ENCODE measurements around the gene KRTAP22-2. TPM values are rescaled to one million over a fixed set of nuclear protein-coding genes. Genes with fewer than 3 reads are reported as not detected.

Gene KRTAP22-2
- total RNA-seq, 1 experiment from 2014 or later: not detected

- no peak for DNase-seq (ENCODE audit: low read depth)
Measured at GRCh38 chr21:30563072-30563471, 27.1 kb downstream of the KRTAP22-2 start.

GRCh38 chr21:30561957-30562356, 28.2 kb downstream of the KRTAP22-2 start:
- no peak for DNase-seq (ENCODE audit: low read depth)

GRCh38 chr21:30561264-30561895, 28.8 kb downstream of the KRTAP22-2 start, which contains the start of gene KRTAP19-7:
KRTAP19-7 (minus strand) TSS chr21:30561314; CDS start chr21:30561289, 25 bp downstream.
- DNase-seq (ENCODE audit: low read depth): no peak

- DNase-seq (ENCODE audit: low read depth): no peak
Measured at GRCh38 chr21:30555095-30555494, 35.1 kb downstream of the KRTAP22-2 start.

- no peak for DNase-seq (ENCODE audit: low read depth)
Measured at GRCh38 chr21:30552782-30553181, 37.4 kb downstream of the KRTAP22-2 start.

- DNase-seq (ENCODE audit: low read depth): no peak
Measured at GRCh38 chr21:30541764-30542163, 48.4 kb downstream of the KRTAP22-2 start, which contains the start of gene KRTAP19-6. KRTAP19-6 (minus strand) TSS chr21:30541864; CDS start chr21:30541833, 31 bp downstream.

Other genes starting within 250 kb of the KRTAP22-2 start
- not detected in 2 replicates for gene KRTAP23-1, start 241.8 kb downstream of the KRTAP22-2 start, total RNA-seq (2014; rRNA removed; shearing (Covaris generic))
- gene KRTAP13-2, start 218.1 kb downstream of the KRTAP22-2 start, total RNA-seq (2014; rRNA removed; shearing (Covaris generic)): not detected in 2 replicates
- gene KRTAP13-1, start 194.4 kb downstream of the KRTAP22-2 start, total RNA-seq (2014; rRNA removed; shearing (Covaris generic)): not detected in 2 replicates
- not detected in 2 replicates for gene KRTAP13-3, start 164.5 kb downstream of the KRTAP22-2 start, total RNA-seq (2014; rRNA removed; shearing (Covaris generic))
- not detected in 2 replicates for gene KRTAP13-4, start 160.2 kb downstream of the KRTAP22-2 start, total RNA-seq (2014; rRNA removed; shearing (Covaris generic))
- gene KRTAP15-1, start 150.1 kb downstream of the KRTAP22-2 start, total RNA-seq (2014; rRNA removed; shearing (Covaris generic)): not detected in 2 replicates
- gene KRTAP19-1, start 110.0 kb downstream of the KRTAP22-2 start, total RNA-seq (2014; rRNA removed; shearing (Covaris generic)): not detected in 2 replicates
- not detected in 2 replicates for gene KRTAP19-2, start 103.0 kb downstream of the KRTAP22-2 start, total RNA-seq (2014; rRNA removed; shearing (Covaris generic))
- not detected in 2 replicates for gene KRTAP19-3, start 98.4 kb downstream of the KRTAP22-2 start, total RNA-seq (2014; rRNA removed; shearing (Covaris generic))
- not detected in 2 replicates for gene KRTAP19-4, start 93.2 kb downstream of the KRTAP22-2 start, total RNA-seq (2014; rRNA removed; shearing (Covaris generic))
- gene KRTAP19-5, start 88.3 kb downstream of the KRTAP22-2 start, total RNA-seq (2014; rRNA removed; shearing (Covaris generic)): not detected in 2 replicates
- not detected in 2 replicates for gene KRTAP19-6, start 48.5 kb downstream of the KRTAP22-2 start, total RNA-seq (2014; rRNA removed; shearing (Covaris generic))
- not detected in 2 replicates for gene KRTAP19-7, start 29.1 kb downstream of the KRTAP22-2 start, total RNA-seq (2014; rRNA removed; shearing (Covaris generic))
- not detected in 2 replicates for gene KRTAP6-3, start 2.0 kb upstream of the KRTAP22-2 start, total RNA-seq (2014; rRNA removed; shearing (Covaris generic))
- gene KRTAP6-2, start 8.5 kb upstream of the KRTAP22-2 start, total RNA-seq (2014; rRNA removed; shearing (Covaris generic)): not detected in 2 replicates
- not detected in 2 replicates for gene KRTAP22-1, start 10.7 kb upstream of the KRTAP22-2 start, total RNA-seq (2014; rRNA removed; shearing (Covaris generic))
- gene KRTAP6-1, start 23.5 kb upstream of the KRTAP22-2 start, total RNA-seq (2014; rRNA removed; shearing (Covaris generic)): not detected in 2 replicates
- not detected in 2 replicates for gene KRTAP20-1, start 26.0 kb upstream of the KRTAP22-2 start, total RNA-seq (2014; rRNA removed; shearing (Covaris generic))
- not detected in 2 replicates for gene KRTAP20-4, start 30.2 kb upstream of the KRTAP22-2 start, total RNA-seq (2014; rRNA removed; shearing (Covaris generic))
- gene KRTAP20-2, start 44.8 kb upstream of the KRTAP22-2 start, total RNA-seq (2014; rRNA removed; shearing (Covaris generic)): not detected in 2 replicates
- gene KRTAP20-3, start 52.5 kb upstream of the KRTAP22-2 start, total RNA-seq (2014; rRNA removed; shearing (Covaris generic)): not detected in 2 replicates
- gene KRTAP21-3, start 128.4 kb upstream of the KRTAP22-2 start, total RNA-seq (2014; rRNA removed; shearing (Covaris generic)): not detected in 2 replicates
- gene KRTAP21-2, start 156.9 kb upstream of the KRTAP22-2 start, total RNA-seq (2014; rRNA removed; shearing (Covaris generic)): not detected in 2 replicates
- not detected in 2 replicates for gene KRTAP21-1, start 165.0 kb upstream of the KRTAP22-2 start, total RNA-seq (2014; rRNA removed; shearing (Covaris generic))
- gene KRTAP8-1, start 222.9 kb upstream of the KRTAP22-2 start, total RNA-seq (2014; rRNA removed; shearing (Covaris generic)): not detected in 2 replicates
- gene KRTAP7-1, start 239.4 kb upstream of the KRTAP22-2 start, total RNA-seq (2014; rRNA removed; shearing (Covaris generic)): not detected in 2 replicates

Measured in M059J (cell line).